IMR-90 (cell line): ENCODE measurements around the gene BCL2L11. TPM values are rescaled to one million over a fixed set of nuclear protein-coding genes. Genes with fewer than 3 reads are reported as not detected.

Source experiments
- ATAC-seq: fragments of 200-7000 bp; cut with Tn5 transposase; 2 replicates; pipeline ENCODE4 v1.9.1; 2020; ENCODE audit warnings: low read depth, mild to moderate bottlenecking, moderate library complexity
- BruUV-seq: library from RNA; stranded (reverse); fragments of 400-500 nt; replicated peaks from 2 replicates; lab custom pipeline; 2021; lab: Mats Ljungman, UMichigan
- CTCF ChIA-PET: fragments of 300-600 bp; formaldehyde crosslinking; extraction: SDS; loops from one replicate; lab custom pipeline; 2021; ENCODE audit warnings: antibody characterized with exemption; lab: Yijun Ruan, JAX
- POLR2A ChIA-PET: fragments of 300-600 bp; sonication (Branson Sonifier 250); formaldehyde crosslinking; loops from one replicate; lab custom pipeline; 2022; ENCODE audit warnings: antibody characterized with exemption; ENCODE audit not compliant: unreplicated experiment; lab: Charles Lee
- DNase-seq: peaks from one replicate; pipeline ENCODE4 v3.0.0; 2013
- H2AFZ ChIP-seq: replicated peaks from 2 replicates; pipeline ENCODE3; 2013; ENCODE audit warnings: low read length, mild to moderate bottlenecking; ENCODE audit not compliant: poor library complexity
- H2AK5ac ChIP-seq: 2 replicates; pipeline ENCODE4 v1.6.1; 2013; ENCODE audit warnings: low read depth, low read length, inconsistent platforms
- H2AK9ac ChIP-seq: replicated peaks from 2 replicates; pipeline ENCODE3; 2013; ENCODE audit warnings: mild to moderate bottlenecking, low read depth, low read length, moderate library complexity; ENCODE audit not compliant: poor library complexity
- H2BK120ac ChIP-seq: 2 replicates; pipeline ENCODE4 v1.6.1; 2013; ENCODE audit warnings: low read depth, low read length, inconsistent platforms
- H2BK15ac ChIP-seq: 3 replicates; pipeline ENCODE4 v1.6.1; 2013; ENCODE audit warnings: low read depth, low read length, inconsistent platforms
- H2BK20ac ChIP-seq: 2 replicates; pipeline ENCODE4 v1.6.1; 2013; ENCODE audit warnings: low read depth, mild to moderate bottlenecking, inconsistent platforms, low read length, moderate library complexity
- H2BK5ac ChIP-seq: 2 replicates; pipeline ENCODE4 v1.6.1; 2013; ENCODE audit warnings: mild to moderate bottlenecking, low read depth, low read length, inconsistent platforms; ENCODE audit not compliant: poor library complexity, severe bottlenecking
- H3K14ac ChIP-seq: replicated peaks from 2 replicates; pipeline ENCODE4 v1.6.1; 2013; ENCODE audit warnings: low read depth, low read length, inconsistent platforms
- H3K18ac ChIP-seq: 2 replicates; pipeline ENCODE4 v1.6.1; 2013; ENCODE audit warnings: low read depth, low read length, control low read depth
- H3K23ac ChIP-seq: 2 replicates; pipeline ENCODE4 v1.6.1; 2013; ENCODE audit warnings: low read depth, low read length, inconsistent platforms
- H3K27ac ChIP-seq: 2 replicates; pipeline ENCODE4 v1.5.1; 2013; ENCODE audit warnings: mild to moderate bottlenecking, control low read depth, low read length; ENCODE audit not compliant: insufficient read depth
- H3K27me3 ChIP-seq: 2 replicates; pipeline ENCODE4 v1.6.1; 2013; ENCODE audit warnings: low read length; ENCODE audit not compliant: control insufficient read depth, insufficient read depth
- H3K36me3 ChIP-seq: 2 replicates; pipeline ENCODE4 v1.6.1; 2013; ENCODE audit warnings: low read length, mixed read lengths; ENCODE audit not compliant: control insufficient read depth, insufficient read depth
- H3K4ac ChIP-seq: 2 replicates; pipeline ENCODE4 v1.6.1; 2013; ENCODE audit warnings: low read depth, low read length, inconsistent platforms
- H3K4me1 ChIP-seq: 2 replicates; pipeline ENCODE4 v1.6.1; 2013; ENCODE audit warnings: low read length, mixed read lengths; ENCODE audit not compliant: control insufficient read depth, insufficient read depth
- H3K4me2 ChIP-seq: 2 replicates; pipeline ENCODE4 v1.6.1; 2013; ENCODE audit warnings: low read depth, mild to moderate bottlenecking, control low read depth, low read length, moderate library complexity
- H3K4me3 ChIP-seq: 2 replicates; pipeline ENCODE4 v1.5.1; 2013; ENCODE audit warnings: low read depth, mild to moderate bottlenecking, control low read depth, low read length, moderate library complexity; ENCODE audit not compliant: insufficient read depth
- H3K56ac ChIP-seq: 2 replicates; pipeline ENCODE4 v1.6.1; 2013; ENCODE audit warnings: low read length, inconsistent platforms; ENCODE audit not compliant: insufficient read depth; ENCODE audit errors: extremely low read depth
- H3K79me1 ChIP-seq, 2 experiments: 2 replicates each; pipeline ENCODE4 v1.6.1; 2013; ENCODE audit warnings: low read length in 2 of 2, inconsistent platforms in 1 of 2, low read depth in 1 of 2
- H3K9ac ChIP-seq: 2 replicates; pipeline ENCODE4 v1.6.1; 2013; ENCODE audit warnings: low read depth, low read length, control low read depth
- H3K9me1 ChIP-seq: 2 replicates; pipeline ENCODE4 v1.6.1; 2013; ENCODE audit warnings: low read length, inconsistent platforms; ENCODE audit not compliant: insufficient read depth
- H3K9me3 ChIP-seq: 2 replicates; pipeline ENCODE4 v1.6.1; 2013; ENCODE audit warnings: low read length; ENCODE audit not compliant: control insufficient read depth, insufficient read depth
- H4K20me1 ChIP-seq: 2 replicates; pipeline ENCODE4 v1.6.1; 2013; ENCODE audit warnings: low read length, inconsistent platforms; ENCODE audit not compliant: insufficient read depth
- H4K5ac ChIP-seq: 2 replicates; pipeline ENCODE4 v1.6.1; 2013; ENCODE audit warnings: mild to moderate bottlenecking, low read depth, low read length, control low read depth
- H4K8ac ChIP-seq, 2 experiments: 2 replicates each; pipeline ENCODE4 v1.6.1; 2013; ENCODE audit warnings: low read depth in 2 of 2, low read length in 2 of 2, control low read depth in 1 of 2, inconsistent platforms in 1 of 2
- H4K91ac ChIP-seq: 2 replicates; pipeline ENCODE4 v1.6.1; 2013; ENCODE audit warnings: low read depth, low read length, inconsistent platforms; ENCODE audit not compliant: insufficient read depth
- CEBPB ChIP-seq: IDR thresholded peaks from 2 replicates; pipeline ENCODE4 v1.6.1; 2012; ENCODE audit warnings: low read depth, low read length, improper control_type of control experiment
- CHD1 ChIP-seq: IDR thresholded peaks from 2 replicates; pipeline ENCODE4 v1.6.1; 2012; ENCODE audit warnings: low read depth, low read length, improper control_type of control experiment
- MAFK ChIP-seq: IDR thresholded peaks from 2 replicates; pipeline ENCODE4 v1.6.1; 2012; ENCODE audit warnings: low read depth, low read length, improper control_type of control experiment
- NFE2L2 ChIP-seq: fragments of 150-350 bp; IDR thresholded peaks from 2 replicates; pipeline ENCODE4 v1.6.1; 2016; ENCODE audit warnings: low read depth, mild to moderate bottlenecking, low read length
- RFX5 ChIP-seq: IDR thresholded peaks from 2 replicates; pipeline ENCODE4 v1.8.0; 2012; ENCODE audit warnings: low read depth, mild to moderate bottlenecking, low read length, moderate library complexity
- WGBS, 2 experiments: methylation state at CpG; one replicate each; pipeline versions ENCODE4 v1.1.5 to v1.1.7; 2013; ENCODE audit warnings: missing lambda C conversion rate in 2 of 2; ENCODE audit not compliant: insufficient read length in 1 of 2; ENCODE audit errors: extremely low coverage in 2 of 2; 5-methylcytosine and 5-hydroxymethylcytosine counted together
- dilution Hi-C: fragments of 300-500 bp; cut with HindIII; formaldehyde crosslinking; loops from one replicate; pipeline ENCODE4 v1.14.3; 2018; ENCODE audit warnings: low sequenced_read_pairs; ENCODE audit not compliant: unreplicated experiment
- in situ Hi-C: fragments of 300-500 bp; cut with MboI; formaldehyde crosslinking; loops from 3 replicates; pipeline ENCODE4 v1.14.3; 2019; ENCODE audit warnings: low sequenced_read_pairs, inconsistent platforms, mixed read lengths
- intact Hi-C: fragments of 100-400 bp; cut with micrococcal nuclease; formaldehyde crosslinking; loops from 2 replicates; pipeline ENCODE4 v1.10.0; 2022
- polyA plus RNA-seq, 3 experiments: library from polyadenylated mRNA; depleted of rRNA; stranded (reverse); fragments of >200 nt; gene quantifications; 2 replicates each; pipeline ENCODE4 v1.2.3, GENCODE V29; 2012; ENCODE audit warnings: low replicate concordance in 1 of 3
- total RNA-seq: library from RNA; depleted of rRNA; stranded (reverse); fragments of >200 nt; gene quantifications from 2 replicates; pipeline ENCODE4 v1.2.3, GENCODE V29; 2012
- TF ChIP-seq, protein P1 (sequence below): conservative IDR thresholded peaks from 2 replicates; pipeline ENCODE4 v1.5.1; 2012; ENCODE audit warnings: mild to moderate bottlenecking, low read depth, low read length, improper control_type of control experiment
- TF ChIP-seq, protein P2 (sequence below): fragments of 150-350 bp; IDR thresholded peaks from 2 replicates; pipeline ENCODE4 v1.6.1; 2016; ENCODE audit warnings: low read depth, mild to moderate bottlenecking, low read length, moderate library complexity, borderline replicate concordance

BCL2L11 gene
- total and polyA plus RNA-seq, 2 of the 4 experiments (the other 2 are of a cell fraction): 1.1 to 1.7 TPM

DNA sequence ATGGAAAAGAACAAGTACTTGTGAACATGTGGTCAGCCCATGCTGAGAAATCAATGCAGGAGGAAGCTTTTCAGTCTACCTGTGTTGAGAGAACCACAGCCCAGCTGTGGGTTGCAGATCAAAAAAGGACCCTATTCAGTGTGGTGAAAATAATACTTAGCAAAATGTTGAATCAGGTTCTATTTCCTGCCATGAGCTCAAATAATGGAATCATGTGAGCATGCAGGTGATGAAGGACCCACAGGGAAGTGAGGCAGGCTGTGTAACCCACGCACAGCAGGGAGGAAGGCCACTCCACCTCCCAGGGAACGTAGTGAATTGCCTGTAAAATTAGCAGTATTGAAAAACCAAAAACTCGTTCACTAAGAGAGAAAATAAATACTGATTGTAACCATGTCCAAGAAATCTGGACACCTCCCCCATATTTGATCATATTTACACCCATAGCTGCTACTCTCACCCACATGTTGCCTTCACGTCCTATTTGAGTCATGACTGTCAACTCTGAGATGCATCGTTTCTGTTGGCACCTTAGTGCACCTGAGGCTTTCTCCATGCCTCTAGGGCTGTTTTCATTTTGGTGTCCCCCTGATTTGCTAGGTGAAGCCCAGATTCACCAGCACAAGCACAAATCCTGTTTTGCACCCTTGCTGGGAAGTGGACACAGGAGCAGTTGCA is 20.5 kb upstream of the BCL2L11 start:
- Histone ChIP-seq H3K56ac (no peak overlapping the region), H3K4ac (no peak overlapping the region), H3K9ac (no peak overlapping the region), H3K27ac (no peak overlapping the region), H3K36me3 (no peaks in the 10 kb centered on the region), H2AK5ac (no peak overlapping the region), H2AK9ac (no peak overlapping the region), H3K9me1 (no peaks in the 10 kb centered on the region), H2BK20ac (no peak overlapping the region), H2BK120ac (no peak overlapping the region), H3K27me3 (peaks cover 43% of the 10 kb centered on the region), H2AFZ (no peak overlapping the region), H3K4me3 (no peak overlapping the region), H3K4me2 (no peak overlapping the region), H4K5ac (no peak overlapping the region), H3K14ac (no peak overlapping the region), H3K18ac (no peak overlapping the region), H3K4me1 (no peaks in the 10 kb centered on the region), H3K9me3 (no peaks in the 10 kb centered on the region), H2BK15ac (no peak overlapping the region), H3K79me1 (no peaks in the 10 kb centered on the region), H4K91ac (no peak overlapping the region), H4K8ac (no peak overlapping the region), H3K23ac (no peak overlapping the region; the same call in 1 of the 2 replicates), H2BK5ac (no peak overlapping the region), H4K20me1 (no peaks in the 10 kb centered on the region)
- CTCF ChIA-PET: interaction anchor here (0.6 kb wide), 1 partner anchor 1241 kb away, joined by 5 read pairs; no protein-coding TSS in a partner anchor
- dilution Hi-C loops: no loop called here
- WGBS, 2 experiments: 64% methylated on average over 2 of the region's 5 CpGs; no CpG with 5 or more reads in 1 of the 2 experiments
- in situ Hi-C loops: no loop called here
- POLR2A ChIA-PET: no interaction called here
- no peak for ATAC-seq
- intact Hi-C loops: no loop called here
- BruUV-seq: no TSS peak
- TF ChIP-seq CEBPB (no peak), RFX5 (no peak), MAFK (no peak), CHD1 (no peak), NFE2L2 (no peak)
- TF ChIP-seq, protein P1, sequence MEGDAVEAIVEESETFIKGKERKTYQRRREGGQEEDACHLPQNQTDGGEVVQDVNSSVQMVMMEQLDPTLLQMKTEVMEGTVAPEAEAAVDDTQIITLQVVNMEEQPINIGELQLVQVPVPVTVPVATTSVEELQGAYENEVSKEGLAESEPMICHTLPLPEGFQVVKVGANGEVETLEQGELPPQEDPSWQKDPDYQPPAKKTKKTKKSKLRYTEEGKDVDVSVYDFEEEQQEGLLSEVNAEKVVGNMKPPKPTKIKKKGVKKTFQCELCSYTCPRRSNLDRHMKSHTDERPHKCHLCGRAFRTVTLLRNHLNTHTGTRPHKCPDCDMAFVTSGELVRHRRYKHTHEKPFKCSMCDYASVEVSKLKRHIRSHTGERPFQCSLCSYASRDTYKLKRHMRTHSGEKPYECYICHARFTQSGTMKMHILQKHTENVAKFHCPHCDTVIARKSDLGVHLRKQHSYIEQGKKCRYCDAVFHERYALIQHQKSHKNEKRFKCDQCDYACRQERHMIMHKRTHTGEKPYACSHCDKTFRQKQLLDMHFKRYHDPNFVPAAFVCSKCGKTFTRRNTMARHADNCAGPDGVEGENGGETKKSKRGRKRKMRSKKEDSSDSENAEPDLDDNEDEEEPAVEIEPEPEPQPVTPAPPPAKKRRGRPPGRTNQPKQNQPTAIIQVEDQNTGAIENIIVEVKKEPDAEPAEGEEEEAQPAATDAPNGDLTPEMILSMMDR: no peak
- TF ChIP-seq, protein P2, sequence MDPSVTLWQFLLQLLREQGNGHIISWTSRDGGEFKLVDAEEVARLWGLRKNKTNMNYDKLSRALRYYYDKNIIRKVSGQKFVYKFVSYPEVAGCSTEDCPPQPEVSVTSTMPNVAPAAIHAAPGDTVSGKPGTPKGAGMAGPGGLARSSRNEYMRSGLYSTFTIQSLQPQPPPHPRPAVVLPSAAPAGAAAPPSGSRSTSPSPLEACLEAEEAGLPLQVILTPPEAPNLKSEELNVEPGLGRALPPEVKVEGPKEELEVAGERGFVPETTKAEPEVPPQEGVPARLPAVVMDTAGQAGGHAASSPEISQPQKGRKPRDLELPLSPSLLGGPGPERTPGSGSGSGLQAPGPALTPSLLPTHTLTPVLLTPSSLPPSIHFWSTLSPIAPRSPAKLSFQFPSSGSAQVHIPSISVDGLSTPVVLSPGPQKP: no peak
- no peak for DNase-seq
